Left forelimb (tissue), 1 donor: Measurements from ENCODE around the gene GPC4.
"Not testable (repeated sequence)": the region's sequence is repeated elsewhere in the genome, so short reads cannot be mapped to it uniquely, and the experiment has no call there.

ENCODE experiments used
- DNase-seq: peaks from one replicate; pipeline ENCODE4 v3.0.0-alpha.2; 2018; ENCODE audit warnings: low spot score

The GPC4 gene

GRCh38 chrX:133305348-133305747, 109.9 kb downstream of the GPC4 start:
- no peak for DNase-seq

DNA sequence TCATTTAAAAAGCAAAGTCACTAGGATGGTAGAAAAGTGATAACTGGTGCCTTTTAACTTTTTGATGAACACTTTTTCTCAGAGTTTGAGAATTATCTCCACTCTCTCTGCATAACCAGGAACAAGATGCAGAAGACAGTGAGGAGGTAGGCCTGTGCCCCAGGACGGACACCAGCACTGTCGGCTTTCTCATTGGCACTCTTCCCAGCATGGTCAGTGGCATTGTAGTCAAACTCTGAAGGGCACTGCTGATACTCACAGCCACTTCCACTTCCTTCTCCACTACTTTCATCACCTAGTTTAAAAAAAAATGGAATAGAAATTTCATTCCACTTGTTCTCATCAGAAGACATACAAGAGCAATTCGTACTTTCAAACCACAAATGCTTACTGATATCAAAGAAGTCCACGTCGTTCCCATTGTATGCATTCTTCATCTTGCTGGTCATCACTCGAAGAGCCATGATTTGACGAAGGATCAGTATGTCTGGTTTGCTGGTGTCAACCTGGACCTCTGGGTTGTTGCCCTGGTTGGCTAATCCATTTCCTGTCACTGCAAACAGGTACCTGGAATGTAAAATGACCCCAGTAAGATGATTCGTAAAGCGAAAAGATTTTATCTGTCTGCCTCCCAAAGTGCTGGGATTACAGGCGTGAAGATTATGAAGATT, 112.4 kb downstream of the GPC4 start:
- no peak for DNase-seq

GRCh38 chrX:133300591-133300990, 114.7 kb downstream of the GPC4 start:
- DNase-seq: no peak

GRCh38 chrX:133297284-133297683, 118.0 kb downstream of the GPC4 start:
- no peak for DNase-seq

GRCh38 chrX:133294126-133294525, 121.2 kb downstream of the GPC4 start:
- no peak for DNase-seq

GRCh38 chrX:133290076-133290475, 125.2 kb downstream of the GPC4 start:
- DNase-seq: no peak

GRCh38 chrX:133287860-133288259, 127.4 kb downstream of the GPC4 start:
- DNase-seq: no peak

DNA sequence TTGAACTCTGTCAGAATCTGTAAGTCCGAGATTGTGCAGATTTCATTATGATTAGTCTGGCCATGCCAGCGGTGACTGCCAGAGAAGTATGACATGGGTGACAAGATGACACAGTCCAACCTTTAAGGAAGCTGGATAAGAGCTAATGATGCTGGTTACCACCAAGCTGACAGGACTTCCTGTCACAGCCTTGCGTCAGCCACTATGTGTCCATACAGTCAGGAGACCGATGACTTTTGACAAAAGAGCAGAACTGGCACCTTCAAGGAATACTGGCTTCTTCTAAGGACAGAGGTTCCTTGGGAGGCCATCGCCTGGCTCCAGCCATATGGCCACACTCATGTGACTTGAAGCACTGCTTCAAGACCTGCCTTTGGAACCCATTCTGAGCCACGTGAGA, 129.9 kb downstream of the GPC4 start:
- no peak for DNase-seq

GRCh38 chrX:133279112-133279730, 136.1 kb downstream of the GPC4 start:
- DNase-seq: not testable (repeated sequence)

GRCh38 chrX:133273180-133273579, 142.1 kb downstream of the GPC4 start:
- DNase-seq: no peak

GRCh38 chrX:133269168-133269567, 146.1 kb downstream of the GPC4 start:
- DNase-seq: no peak

DNA sequence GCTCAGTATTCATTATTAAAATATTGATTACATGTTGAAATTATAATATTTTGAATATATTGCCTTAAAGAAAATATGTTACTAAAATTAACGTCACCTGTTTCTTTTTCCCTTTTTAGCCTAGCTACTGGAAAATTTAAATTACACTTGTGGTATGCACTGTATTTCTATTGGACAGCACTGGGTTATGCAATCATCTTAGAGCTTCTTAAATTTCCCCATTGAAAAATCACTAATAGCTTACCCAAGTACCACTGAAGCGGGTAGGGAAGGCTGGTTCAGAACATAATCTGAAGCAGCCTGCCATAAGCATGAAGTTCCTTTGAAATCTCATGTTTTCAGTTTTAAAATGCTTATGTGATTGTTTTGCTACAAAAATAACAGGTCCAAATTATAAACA, 147.7 kb downstream of the GPC4 start:
- no peak for DNase-seq

DNA sequence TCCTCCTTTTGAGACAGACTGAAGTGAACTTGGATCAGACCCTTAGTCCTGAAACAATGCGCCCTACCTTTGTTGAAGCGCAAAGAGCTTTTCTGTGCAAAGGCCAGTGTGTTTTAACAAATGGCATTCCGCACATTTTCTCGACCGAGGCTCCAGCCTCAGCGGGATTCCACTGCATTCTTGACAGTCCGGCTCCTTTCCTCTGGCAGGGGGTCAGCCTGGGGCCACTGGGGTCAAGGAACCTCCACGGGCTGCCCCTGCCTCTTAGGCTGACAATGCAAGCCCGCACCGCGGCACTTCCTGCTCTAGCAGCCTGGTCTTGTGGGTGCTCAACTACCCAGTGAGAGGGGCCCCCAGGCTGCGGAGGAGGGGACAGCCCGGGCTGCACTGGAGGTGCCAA, 150.0 kb downstream of the GPC4 start:
- no peak for DNase-seq

DNA sequence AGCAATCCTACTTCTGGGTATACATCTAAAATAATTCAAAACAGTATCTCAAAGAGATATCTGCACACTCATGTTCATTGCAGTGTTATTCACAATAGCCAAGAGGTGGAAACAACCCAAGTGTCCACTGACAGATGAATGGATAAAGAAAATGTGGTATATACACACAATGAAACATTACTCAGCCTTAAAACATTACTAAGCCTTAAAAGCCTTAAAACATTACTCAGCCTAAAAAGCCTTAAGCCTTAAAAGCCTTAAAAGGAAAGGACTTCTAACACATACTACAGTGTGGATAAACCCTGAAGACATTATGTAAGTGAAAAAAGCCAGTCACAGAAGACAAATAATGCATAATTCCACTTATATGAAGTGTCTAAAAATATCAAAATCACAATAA, 156.8 kb downstream of the GPC4 start:
- DNase-seq: no peak

- no peak for DNase-seq
These were observed 160.6 kb downstream of the GPC4 start for GRCh38 chrX:133254666-133255065.

GRCh38 chrX:133251204-133251603, 164.1 kb downstream of the GPC4 start:
- DNase-seq: no peak

GRCh38 chrX:133250184-133251100, 164.8 kb downstream of the GPC4 start:
- DNase-seq: no peak
